HepG2 (cell line): ENCODE data around the gene ACAP2. TPM values are rescaled to one million over a fixed set of nuclear protein-coding genes. Genes with fewer than 3 reads are reported as not detected.

Experiments used
- AHR ChIP-seq: IDR thresholded peaks from 2 replicates; pipeline ENCODE4 v1.6.1; 2018; ENCODE audit warnings: missing genetic modification reagents, missing compliant biosample characterization
- ARHGAP35 ChIP-seq: sonication (generic); formaldehyde crosslinking; IDR thresholded peaks from 2 replicates; pipeline ENCODE4 v1.9.0; 2022; ENCODE audit warnings: mild to moderate bottlenecking, inconsistent platforms, moderate library complexity, missing genetic modification reagents, borderline replicate concordance
- ATF2 ChIP-seq: sonication (generic); formaldehyde crosslinking; IDR thresholded peaks from 2 replicates; pipeline ENCODE4 v1.4.0; 2020; ENCODE audit warnings: missing genetic modification reagents
- ERF ChIP-seq: IDR thresholded peaks from 2 replicates; pipeline ENCODE4 v1.6.1; 2018; ENCODE audit warnings: missing biosample characterization, missing genetic modification reagents
- FOXA3 ChIP-seq: IDR thresholded peaks from 2 replicates; pipeline ENCODE4 v1.6.1; 2016; ENCODE audit warnings: missing genetic modification reagents, missing compliant biosample characterization
- HBP1 ChIP-seq: IDR thresholded peaks from 2 replicates; pipeline ENCODE4 v1.6.1; 2016; ENCODE audit warnings: low read depth, control low read depth
- ISL2 ChIP-seq: sonication (generic); formaldehyde crosslinking; IDR thresholded peaks from 2 replicates; pipeline ENCODE4 v1.5.0; 2020; ENCODE audit warnings: missing genetic modification reagents
- MTA1 ChIP-seq: sonication (generic); formaldehyde crosslinking; IDR thresholded peaks from 2 replicates; pipeline ENCODE4 v1.4.0; 2020; ENCODE audit warnings: missing genetic modification reagents, mild to moderate bottlenecking, borderline replicate concordance
- MTF1 ChIP-seq: sonication (generic); formaldehyde crosslinking; IDR thresholded peaks from 2 replicates; pipeline ENCODE4 v1.5.0; 2020; ENCODE audit warnings: missing genetic modification reagents
- PITX1 ChIP-seq: sonication (generic); formaldehyde crosslinking; IDR thresholded peaks from 2 replicates; pipeline ENCODE4 v1.5.1; 2020; ENCODE audit warnings: mild to moderate bottlenecking, missing genetic modification reagents
- SRSF1 ChIP-seq: fragments of 200-400 bp; formaldehyde crosslinking; optimal IDR thresholded peaks from 2 replicates; pipeline ENCODE3; 2017; ENCODE audit warnings: mild to moderate bottlenecking, low read depth, low read length, moderate library complexity
- ZBTB38 ChIP-seq: sonication (generic); formaldehyde crosslinking; IDR thresholded peaks from 2 replicates; pipeline ENCODE4 v1.5.1; 2020; ENCODE audit warnings: mild to moderate bottlenecking, missing genetic modification reagents
- ZFP90 ChIP-seq: sonication (generic); formaldehyde crosslinking; IDR thresholded peaks from 2 replicates; pipeline ENCODE4 v1.8.0; 2022; ENCODE audit warnings: missing genetic modification reagents, mild to moderate bottlenecking, inconsistent platforms, borderline replicate concordance
- ZNF142 ChIP-seq: sonication (generic); formaldehyde crosslinking; IDR thresholded peaks from 2 replicates; pipeline ENCODE4 v1.4.0; 2020; ENCODE audit warnings: missing genetic modification reagents
- ZNF264 ChIP-seq: sonication (generic); formaldehyde crosslinking; IDR thresholded peaks from 2 replicates; pipeline ENCODE4 v1.4.0; 2020; ENCODE audit warnings: missing genetic modification reagents
- ZNF501 ChIP-seq: sonication (generic); formaldehyde crosslinking; IDR thresholded peaks from 2 replicates; pipeline ENCODE4 v1.5.1; 2020; ENCODE audit warnings: mild to moderate bottlenecking, moderate library complexity, missing genetic modification reagents
- ZNF746 ChIP-seq: sonication (generic); formaldehyde crosslinking; IDR thresholded peaks from 2 replicates; pipeline ENCODE4 v1.8.0; 2022; ENCODE audit warnings: mild to moderate bottlenecking, missing genetic modification reagents
- ZNF777 ChIP-seq: sonication (generic); formaldehyde crosslinking; IDR thresholded peaks from 2 replicates; pipeline ENCODE4 v1.4.0; 2020; ENCODE audit warnings: missing genetic modification reagents
- ZSCAN29 ChIP-seq: sonication (generic); formaldehyde crosslinking; conservative IDR thresholded peaks from 2 replicates; pipeline ENCODE4 v1.4.0; 2020; ENCODE audit warnings: mild to moderate bottlenecking, missing genetic modification reagents
- polyA plus RNA-seq, 8 experiments: library from polyadenylated mRNA; depleted of rRNA in 3 of 8; stranded (reverse) in 7 of 8; unstranded in 1 of 8; fragments of >200 nt; fragmentation: Illumina TruSeq in 4 of 8; extraction: Trizol in 4 of 8; gene quantifications; 2 replicates each; pipeline versions ENCODE4 v1.2.1 to v1.2.3, GENCODE V29; 2011 to 2016; ENCODE audit warnings: low read depth in 4 of 8, missing spikeins in 1 of 8, mixed read lengths in 1 of 8; ENCODE audit not compliant: insufficient read depth in 1 of 8
- total RNA-seq, 5 experiments: library from RNA; depleted of rRNA; stranded (reverse); fragments of >200 nt; fragmentation: Illumina TruSeq; extraction: Trizol; gene quantifications; 2 replicates each; pipeline ENCODE4 v1.2.3, GENCODE V29; 2016; ENCODE audit warnings: low read depth in 1 of 5
- TF ChIP-seq, protein P1 (sequence below): conservative IDR thresholded peaks from 2 replicates; pipeline ENCODE4 v1.6.1; 2018; ENCODE audit warnings: missing genetic modification reagents

The ACAP2 gene
- total and polyA plus RNA-seq, 2 of the 13 experiments (the other 11 are each of a cell fraction or from before 2014, with no cell fraction given): 7.3 to 23.9 TPM

DNA sequence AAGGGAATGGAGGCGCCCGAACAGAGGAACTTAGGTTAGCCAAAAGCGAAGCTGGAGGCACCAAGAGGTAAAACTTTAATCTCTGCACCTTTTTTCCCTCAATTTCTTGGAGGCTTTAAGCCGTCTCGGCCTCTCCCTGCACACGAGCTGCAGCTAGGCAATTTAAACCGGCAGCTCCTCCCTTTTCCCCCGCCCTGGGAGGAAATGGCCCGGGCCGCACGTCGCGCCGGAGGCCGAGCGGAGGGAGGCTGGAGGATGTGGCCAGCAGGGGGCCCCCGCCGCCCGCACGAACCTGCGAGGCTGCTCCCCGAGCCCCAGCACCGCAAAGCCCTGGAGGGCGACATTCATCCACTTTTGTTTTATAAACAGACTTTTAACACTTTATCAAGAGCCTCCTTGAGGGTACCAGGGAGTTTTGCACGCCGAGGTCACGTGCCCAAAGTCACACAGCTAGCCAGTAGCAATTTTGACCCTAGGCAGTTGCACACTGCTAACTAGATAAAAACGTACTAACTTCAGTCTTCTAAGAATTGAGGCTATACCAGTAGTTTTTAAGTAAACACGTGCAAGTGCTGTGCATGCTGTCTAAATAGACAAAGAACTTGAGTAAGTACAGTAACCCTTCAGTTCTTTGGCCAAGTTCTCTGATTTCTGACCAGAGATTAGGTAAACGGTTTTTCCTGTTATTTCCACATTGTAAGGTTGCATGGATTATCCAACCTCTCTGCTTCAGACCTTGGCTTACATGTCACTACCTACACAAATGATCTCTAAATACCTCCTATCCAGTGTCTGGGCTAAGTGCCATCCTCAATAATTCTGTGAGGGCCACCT lies 171.2 kb downstream of the ACAP2 start (continued):
- 0 out of 2 replicates have a peak, but pooled peaks have one; percentile 38 for TF ChIP-seq ZNF264
- TF ChIP-seq ATF2: 0 out of 2 replicates have a peak, but pooled peaks have one; percentile 58
- peak; percentile 64 for TF ChIP-seq ERF (CRISPR knock-in tag)
- 0 out of 2 replicates have a peak, but pooled peaks have one; percentile 25 for TF ChIP-seq ZSCAN29 (CRISPR knock-in tag)
- TF ChIP-seq MTF1: no peak
- TF ChIP-seq ZNF501 (CRISPR knock-in tag): peak; percentile 90
- TF ChIP-seq AHR (CRISPR knock-in tag): 0 out of 2 replicates have a peak, but pooled peaks have one; percentile 69
- no peak for TF ChIP-seq ZNF777 (CRISPR knock-in tag)
- TF ChIP-seq ZBTB38 (CRISPR knock-in tag): no peak; the same call in 1 of the 2 replicates
- TF ChIP-seq FOXA3 (CRISPR knock-in tag): peak; percentile 29
- TF ChIP-seq ZNF746 (CRISPR knock-in tag): no peak
- peak; percentile 30; the same call in 1 of the 2 replicates for TF ChIP-seq ZFP90 (CRISPR knock-in tag)
- TF ChIP-seq ZNF142 (CRISPR knock-in tag): no peak
- peak; percentile 33; the same call in 1 of the 2 replicates for TF ChIP-seq HBP1 (CRISPR knock-in tag)
- TF ChIP-seq ISL2 (CRISPR knock-in tag): peak; percentile 70
- TF ChIP-seq ARHGAP35 (CRISPR knock-in tag): no peak
- TF ChIP-seq SRSF1: no peak
- TF ChIP-seq PITX1 (CRISPR knock-in tag): 0 out of 2 replicates have a peak, but pooled peaks have one; percentile 32
- TF ChIP-seq MTA1 (CRISPR knock-in tag): peak; percentile 44; the same call in 1 of the 2 replicates
- TF ChIP-seq, protein P1, sequence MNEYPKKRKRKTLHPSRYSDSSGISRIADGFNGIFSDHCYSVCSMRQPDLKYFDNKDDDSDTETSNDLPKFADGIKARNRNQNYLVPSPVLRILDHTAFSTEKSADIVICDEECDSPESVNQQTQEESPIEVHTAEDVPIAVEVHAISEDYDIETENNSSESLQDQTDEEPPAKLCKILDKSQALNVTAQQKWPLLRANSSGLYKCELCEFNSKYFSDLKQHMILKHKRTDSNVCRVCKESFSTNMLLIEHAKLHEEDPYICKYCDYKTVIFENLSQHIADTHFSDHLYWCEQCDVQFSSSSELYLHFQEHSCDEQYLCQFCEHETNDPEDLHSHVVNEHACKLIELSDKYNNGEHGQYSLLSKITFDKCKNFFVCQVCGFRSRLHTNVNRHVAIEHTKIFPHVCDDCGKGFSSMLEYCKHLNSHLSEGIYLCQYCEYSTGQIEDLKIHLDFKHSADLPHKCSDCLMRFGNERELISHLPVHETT (CRISPR knock-in tag): no peak
